Prostate gland (tissue), 2 donors: ENCODE results near the gene PANX2.

ENCODE experiments used
- CTCF ChIP-seq, 4 experiments: fragments of 200-600 bp in 2 of 4; fragments of 450-650 bp in 2 of 4; sonication (generic) in 2 of 4; IDR thresholded peaks; 1 replicate in 3 of 4; 2 replicates in 1 of 4; pipeline ENCODE4 v1.5.1; 2016 to 2019; ENCODE audit warnings: antibody characterized with exemption in 4 of 4, mild to moderate bottlenecking in 2 of 4, moderate library complexity in 2 of 4
- POLR2A ChIP-seq: fragments of 450-650 bp; IDR thresholded peaks from one replicate; pipeline ENCODE4 v1.6.1; 2016; ENCODE audit warnings: antibody characterized with exemption, mild to moderate bottlenecking
- POLR2AphosphoS5 ChIP-seq: sonication (generic); formaldehyde crosslinking; IDR thresholded peaks from one replicate; pipeline ENCODE4 v1.6.1; 2017; ENCODE audit warnings: antibody characterized with exemption

GRCh38 chr22:50170453-50171318 is at the start of gene PANX2:
- TF ChIP-seq CTCF (IDR thresholded peaks at IDR 0.05) (no peak), POLR2AphosphoS5 (no peak), POLR2A (no peak)
